GM19238 (cell line): ENCODE measurements around the gene HCFC1.
A peak's percentile ranks its signal among the peaks of the same experiment; 100 is the strongest.

ENCODE experiments used
- DNase-seq: peaks from one replicate; pipeline ENCODE4 v3.0.0; 2011; ENCODE audit warnings: low spot score; ENCODE audit not compliant: insufficient read length

Gene HCFC1

DNA sequence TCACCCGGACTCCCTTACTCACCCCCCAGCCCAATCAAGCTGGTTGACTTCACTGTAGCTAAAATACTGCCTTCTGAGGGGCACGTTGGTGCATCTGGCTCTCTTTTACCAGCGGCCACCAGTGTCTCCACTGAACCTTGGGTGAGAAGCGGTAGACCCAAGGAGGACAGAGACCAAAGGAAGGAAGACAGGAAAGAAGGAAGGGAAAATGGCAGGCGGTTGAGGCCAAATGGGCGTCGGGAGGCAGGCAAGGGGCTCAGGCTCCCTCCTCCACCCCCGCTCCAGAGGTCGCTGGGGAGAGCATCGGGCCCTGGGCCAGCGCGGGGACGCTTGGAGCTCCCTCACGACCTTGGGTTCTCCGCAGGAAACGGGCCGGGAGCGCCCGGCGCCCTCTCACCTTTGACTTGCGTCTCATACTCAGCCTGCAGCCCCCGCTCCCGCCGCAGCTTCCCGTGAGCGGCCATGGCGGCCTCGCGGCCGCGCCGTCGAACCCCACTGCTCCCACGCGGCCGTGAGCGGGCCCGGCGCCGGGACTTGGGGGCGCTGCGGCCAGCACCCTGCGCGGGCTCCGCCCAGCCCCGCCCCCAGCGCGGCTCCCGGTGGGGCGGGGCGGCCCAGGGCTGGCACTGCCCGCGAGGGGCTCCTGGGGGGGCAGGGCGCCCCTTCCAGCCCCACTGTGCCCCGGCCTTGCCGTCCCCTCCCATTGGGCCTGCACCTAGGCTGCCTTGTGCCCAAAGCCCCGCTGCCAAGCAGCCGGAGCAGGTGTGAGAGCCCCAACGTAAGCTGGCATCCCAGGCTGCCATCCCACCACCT, 45.7 kb downstream of the HCFC1 start, which contains the start of gene ARHGAP4:
Gene ARHGAP4, minus strand, starts transcription at position 526 of the 813 bp plus-strand sequence. Its CDS starts 62 bp downstream, at position 464.
- no peak for DNase-seq

DNA sequence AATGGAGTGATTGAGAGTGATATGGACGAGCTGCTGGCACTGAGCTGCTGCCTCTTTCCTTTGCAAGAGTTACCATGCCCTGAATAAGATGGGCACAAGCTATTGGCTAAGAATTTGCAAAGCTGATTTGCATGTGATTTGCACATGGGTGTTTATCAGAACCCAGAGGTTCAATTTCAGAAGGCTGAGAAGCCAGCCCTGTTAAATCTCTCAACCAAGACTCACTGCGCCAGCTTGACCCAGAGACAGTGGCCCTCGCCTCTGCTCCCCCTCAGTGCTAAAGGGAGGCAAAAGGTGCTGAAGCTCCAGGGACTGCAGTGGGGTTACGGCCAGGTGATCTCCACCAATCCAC, 46.3 kb downstream of the HCFC1 start:
- DNase-seq, result peak; percentile 35

DNA sequence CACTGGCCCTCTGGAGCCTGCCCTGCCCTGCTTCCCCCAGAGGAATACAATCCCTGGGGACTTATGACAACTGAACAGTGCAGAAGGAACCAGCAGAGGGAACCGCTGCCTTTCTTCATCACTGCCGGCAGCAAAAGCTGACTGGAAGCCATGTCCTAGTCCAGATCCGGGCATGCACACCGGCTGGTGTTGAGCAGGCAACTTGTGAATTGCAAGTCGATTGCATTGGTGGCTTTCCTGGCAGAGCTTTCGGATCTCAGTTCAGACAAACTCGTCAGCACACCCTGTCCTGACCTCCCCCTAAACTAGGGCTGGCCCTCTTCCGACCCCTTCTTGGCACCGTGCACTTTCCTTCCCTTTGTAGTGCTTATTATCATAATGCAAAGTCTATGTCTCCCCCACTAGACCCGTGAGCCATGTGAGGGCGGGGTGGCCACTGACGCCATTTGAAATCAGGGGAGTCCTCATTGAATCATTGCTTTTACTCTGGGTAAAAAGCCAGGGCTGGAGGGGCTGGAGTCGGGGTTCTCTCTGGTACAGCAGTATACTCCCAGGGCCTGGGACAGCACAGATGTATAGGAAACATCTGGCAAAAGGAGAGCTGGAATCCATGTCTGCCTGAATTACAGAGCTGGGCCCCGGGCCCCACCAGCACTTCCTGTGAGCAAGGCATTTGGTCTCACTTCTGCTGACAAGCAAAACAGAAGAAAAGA, 47.3 kb downstream of the HCFC1 start:
- peak; percentile 54 for DNase-seq

DNA sequence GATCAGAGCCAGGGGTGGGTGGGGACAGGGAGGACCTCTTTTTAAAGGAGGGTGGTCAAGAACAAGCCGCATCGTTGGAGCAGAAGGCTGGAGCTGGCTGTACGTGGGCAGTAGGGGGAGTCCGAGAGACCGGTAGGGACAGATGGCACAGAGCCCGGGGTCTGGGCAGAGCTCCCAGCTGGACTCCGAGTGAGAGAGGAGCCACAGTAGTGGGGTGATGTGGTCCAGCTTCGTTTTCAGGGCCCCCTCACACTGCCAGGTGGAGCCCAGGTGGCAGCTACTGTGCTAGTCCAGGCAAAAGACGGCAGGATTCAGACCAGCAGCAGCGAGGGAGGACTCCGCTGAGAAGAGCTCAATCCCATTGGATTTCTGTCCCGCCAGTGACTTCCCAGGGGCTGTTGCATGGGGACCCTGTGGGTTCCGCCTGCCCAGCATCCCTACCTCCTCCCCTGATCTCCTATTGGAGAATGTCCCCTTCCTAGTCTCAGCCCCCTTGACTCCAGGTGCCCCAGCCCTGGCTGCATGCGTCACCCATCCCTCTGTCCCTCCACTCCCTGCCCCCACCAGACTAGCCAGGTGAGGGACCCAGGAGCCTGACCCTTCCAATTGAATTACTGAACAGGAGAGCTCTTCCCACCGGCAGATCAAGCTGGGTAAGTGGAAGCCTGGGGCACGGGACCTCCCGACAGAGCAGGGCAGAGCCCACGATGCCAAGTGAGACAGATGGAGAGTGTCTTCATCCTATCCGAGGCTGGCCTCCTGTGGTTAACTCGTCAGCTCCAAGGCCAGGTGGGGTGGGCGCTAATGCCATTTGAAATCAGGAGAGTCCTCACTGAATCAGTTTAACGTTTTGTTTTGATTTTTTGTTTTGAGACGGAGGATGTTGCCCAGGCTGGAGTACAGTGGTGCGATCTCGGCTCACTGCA, 48.4 kb downstream of the HCFC1 start:
- DNase-seq, result no peak

DNA sequence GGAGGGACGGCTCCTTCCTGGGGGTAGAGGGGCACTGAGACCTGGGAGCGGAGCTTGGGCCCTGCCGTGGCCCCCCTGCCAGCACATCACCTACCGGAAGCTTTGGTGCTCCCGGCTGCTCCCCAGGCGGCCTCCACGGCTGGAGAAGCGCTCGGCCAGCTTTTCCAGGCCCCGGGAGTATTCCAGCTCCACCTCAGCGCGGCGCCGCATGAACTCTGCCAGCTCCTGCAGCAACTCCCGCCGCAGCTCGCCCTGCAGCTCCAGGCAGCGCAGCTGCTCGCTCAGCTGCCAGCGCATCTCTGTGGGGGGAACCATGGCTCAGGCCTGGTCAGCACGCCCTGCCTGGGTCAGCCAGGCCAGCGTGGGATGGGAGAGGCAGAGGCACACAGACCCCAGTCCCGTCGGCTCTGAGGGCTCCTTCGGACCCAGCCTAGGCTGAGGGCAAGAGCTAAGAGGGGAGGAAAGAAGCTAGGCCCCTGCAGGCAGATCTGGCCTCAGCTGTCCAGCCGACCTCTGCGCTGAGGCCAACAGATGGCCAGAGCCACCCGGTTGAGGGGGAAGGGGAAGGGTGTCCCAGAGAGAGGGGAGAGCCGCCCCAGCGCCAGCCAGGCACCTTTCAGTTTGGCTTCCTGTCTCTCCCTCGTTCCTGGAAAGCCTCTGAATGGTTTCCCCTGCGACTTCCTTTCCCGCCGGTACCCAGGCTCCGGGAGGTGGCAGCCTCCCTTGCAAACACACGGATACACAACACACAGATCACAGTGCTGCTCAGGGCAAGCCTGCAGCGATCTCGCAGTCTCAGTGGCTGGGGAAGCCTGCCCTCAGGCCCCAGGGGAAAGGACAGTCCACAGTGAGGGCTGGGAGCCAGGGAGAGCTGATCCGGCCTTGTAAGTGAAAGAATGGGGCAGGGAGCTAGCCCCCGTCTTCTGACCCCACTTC, 49.8 kb downstream of the HCFC1 start:
- no peak for DNase-seq

DNA sequence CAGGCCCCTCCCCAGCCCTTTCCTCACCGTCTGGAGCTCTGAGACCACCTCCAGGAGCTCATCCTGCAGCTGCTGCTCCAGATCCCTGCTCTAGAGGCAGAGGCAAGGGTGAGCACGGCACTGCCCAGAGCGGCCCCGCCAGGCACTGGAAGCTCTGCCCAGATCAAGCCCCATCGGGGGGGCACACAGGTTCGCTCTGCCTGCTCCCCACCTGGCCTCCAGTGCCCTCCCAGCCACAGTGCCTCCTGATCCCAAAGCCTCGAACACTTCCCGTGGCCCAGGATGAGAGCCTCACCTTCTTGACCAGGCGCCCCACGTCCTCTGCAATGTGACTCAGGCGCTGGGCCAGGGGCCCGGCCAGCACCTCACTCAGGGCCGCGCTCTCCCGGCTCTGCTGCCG, 50.5 kb downstream of the HCFC1 start:
- DNase-seq, result no peak

DNA sequence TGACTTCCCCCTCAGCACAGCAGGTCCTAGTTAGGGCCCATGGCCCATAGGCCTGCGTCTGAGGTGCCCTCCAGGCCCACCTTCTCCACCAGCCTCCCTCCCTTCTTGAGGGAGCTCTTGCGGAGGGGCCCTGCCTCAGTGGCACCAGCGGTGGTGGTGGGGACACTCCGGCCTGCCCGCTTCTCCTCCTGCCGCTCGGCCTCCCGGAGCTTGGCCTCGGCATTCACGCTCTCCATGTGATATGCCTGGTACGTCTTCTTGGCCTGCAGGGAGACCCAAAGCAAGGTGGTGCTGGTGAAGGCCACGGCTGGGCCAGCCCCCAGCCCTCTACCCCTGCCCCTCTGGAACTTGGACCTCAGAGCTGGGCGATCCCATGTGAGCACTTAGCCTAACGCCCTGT, 51.1 kb downstream of the HCFC1 start:
- DNase-seq, result no peak

DNA sequence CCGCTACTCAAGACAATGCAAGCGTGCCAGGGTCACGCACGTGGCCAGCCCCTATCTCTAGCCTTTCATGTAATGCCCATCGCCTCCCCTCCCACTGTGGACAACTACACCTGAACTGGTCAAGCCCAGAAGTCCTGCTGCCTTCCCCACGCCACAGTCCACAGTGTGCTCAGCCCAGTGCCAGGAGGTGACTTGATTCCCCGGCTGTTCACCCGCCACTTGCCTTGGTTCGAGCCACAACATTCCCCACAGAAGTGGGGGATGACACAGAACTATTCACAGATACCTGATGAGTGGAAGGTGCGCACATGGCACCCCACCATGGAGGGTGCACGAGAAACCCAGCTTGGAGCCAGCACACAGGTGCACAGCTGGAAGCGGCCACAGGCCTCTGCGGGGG, 52.3 kb downstream of the HCFC1 start:
- no peak for DNase-seq

DNA sequence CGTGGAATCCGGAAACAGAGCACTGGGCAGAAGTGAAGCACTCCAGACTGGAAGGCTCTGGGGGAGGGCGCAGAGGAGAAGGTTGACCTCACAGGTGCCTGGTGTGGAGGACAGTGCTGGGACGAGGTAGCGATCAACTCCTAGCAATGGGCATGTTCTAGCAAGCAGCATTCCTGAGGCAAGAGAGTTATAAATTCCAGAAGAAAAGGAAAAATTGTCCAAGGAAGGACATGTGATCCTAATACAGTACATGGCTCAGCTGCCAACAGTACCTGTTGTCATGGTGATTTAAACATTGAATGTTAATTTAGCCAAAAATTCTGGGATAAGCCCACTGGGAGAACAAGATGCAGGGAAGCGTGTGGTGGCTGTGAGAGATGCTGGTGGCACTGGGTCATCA, 53.7 kb downstream of the HCFC1 start:
- DNase-seq, result no peak

DNA sequence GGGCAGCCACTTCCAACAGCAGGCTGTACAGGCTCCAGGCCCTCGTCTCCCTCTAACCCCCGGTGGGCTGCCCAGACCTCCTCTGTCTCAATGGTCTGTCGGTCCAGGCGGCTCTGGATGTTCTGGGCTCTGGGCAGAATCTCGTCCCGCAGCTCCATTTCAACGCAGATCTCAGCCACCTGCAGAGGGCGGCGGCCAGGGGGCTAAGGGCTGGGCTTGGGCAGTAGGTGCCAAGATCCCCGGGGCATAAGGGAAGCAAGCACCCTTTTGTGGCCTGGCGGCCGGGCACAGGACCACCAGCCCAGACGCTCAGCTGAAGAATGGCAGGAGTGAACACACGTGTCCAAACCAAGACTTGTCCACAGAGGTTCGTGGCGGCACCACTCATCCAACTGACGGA, 57.9 kb downstream of the HCFC1 start:
- no peak for DNase-seq

DNA sequence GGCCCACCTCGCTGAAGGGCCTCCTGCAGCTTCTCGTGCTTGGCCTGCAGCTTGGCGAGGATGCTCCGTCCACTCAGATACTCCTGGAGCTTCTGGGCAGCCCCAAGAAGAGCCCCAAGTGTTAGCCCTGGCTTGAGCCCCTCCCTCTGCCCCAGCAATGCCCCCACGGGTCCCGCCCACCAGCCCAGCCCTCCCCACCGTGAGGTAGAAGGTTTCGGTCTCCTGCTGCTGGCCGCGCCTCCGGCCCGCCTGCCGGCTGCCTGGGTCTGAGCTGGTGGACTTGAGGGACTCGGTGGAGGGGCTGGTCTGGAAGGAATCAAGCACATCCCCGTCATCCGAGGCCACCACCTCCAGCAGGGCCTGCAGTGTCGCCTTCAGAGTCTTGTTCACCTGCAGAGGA, 58.4 kb downstream of the HCFC1 start:
- DNase-seq, result no peak

DNA sequence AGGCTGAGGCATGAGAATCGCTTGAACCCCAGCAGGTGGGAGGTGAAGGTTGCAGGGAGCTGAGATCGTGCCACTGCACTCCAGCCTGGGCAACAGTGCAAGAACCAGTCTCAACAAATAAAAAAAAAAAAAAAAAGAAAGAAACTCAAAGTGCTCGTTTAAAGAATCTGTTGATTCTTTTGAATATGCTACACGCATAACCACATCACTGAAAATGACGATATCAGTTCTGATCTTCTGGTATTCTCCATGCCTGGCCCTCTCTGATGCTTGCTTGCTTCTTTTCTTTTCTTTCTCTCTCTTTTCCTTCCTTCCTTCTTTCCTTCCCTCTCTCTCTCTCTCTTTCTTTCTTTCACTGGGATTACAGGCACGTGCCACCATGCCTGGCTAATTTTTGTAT, 59.8 kb downstream of the HCFC1 start:
- no peak for DNase-seq

DNA sequence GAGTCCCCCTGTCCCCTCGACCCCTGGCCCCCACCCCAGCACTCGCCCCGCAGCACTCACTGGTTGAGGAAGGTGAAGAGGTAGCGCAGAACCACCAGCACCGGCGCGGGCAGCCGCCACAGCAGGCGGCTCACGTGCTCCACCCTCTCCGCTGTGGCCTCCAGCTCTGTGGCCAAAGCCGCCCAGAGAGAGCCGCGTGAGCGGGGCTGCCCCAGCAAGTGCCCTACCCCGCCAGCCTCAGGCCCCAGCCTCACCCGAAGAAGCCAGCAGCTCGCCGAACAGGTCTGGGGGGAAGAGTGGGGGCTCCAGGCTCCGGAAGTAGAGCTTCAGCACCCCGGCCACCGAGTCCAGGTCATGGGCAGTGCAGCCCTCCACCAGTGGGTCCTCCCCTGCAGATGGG, 61.2 kb downstream of the HCFC1 start:
- DNase-seq, result no peak

DNA sequence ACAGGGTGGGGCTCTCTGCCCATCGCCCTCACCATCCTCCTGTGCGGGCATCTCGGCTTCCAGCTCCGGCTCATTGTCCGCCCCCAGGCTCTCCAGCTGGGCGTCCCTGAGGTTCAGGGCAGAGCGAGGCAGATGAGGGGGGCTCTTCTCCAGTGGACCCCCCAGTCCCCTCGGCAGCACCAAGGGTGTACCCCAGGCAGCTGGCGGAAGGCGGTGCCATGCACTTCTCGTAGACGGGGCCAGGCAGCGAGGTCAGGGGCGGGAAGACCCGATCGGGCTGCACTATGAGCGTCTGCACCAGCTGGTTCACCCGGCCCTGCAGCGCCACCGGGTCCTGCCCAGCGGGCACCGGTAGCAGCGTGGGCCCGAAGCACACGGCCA, 61.6 kb downstream of the HCFC1 start:
- no peak for DNase-seq

DNA sequence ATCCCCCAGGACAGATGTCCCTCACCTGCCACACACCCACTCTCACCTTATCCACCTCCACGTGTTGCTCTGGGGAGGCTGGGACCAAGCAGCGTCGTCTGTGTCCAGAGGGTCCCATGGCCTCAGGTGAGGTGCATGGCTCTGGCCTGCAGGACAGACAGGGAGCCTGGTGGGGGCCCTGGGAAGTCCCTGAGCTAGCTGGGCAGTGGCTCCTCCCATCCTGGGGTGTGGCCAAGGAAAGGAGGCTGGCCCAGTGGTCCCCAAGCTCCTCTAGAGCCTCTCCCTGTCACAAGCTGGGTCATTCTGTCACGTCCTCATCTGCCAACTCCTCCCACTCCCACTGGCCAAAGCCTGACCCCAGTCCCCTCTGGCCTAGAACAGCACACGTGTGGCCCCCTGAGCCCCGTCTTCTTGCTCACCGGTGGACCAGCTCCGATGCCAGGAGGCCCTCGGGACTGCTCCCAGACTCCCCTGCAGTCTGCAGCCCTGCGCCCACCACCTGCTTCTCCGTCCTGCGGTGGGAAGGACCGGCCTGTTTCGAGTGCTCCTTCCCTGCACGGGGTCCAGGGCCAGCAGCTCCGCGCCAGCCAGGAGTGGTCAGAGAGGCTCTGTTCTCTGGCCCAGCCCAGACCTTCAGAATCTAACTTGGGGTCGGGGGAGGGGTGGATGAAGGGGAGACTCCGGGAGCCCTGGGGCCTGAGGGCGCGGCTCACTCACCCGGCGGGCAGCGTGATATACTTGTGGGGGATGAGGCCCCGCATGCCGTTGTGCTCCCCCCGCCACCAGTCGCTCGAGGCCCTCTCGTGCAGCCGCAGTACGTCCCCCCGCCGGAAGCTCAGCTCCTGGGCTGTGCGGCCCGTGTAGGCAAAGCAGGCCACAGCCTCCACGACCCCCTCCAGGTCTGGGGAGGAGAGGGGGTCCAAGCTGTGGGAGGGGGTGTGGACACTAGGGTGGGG, 62.3 kb downstream of the HCFC1 start:
- peak; percentile 41 for DNase-seq

DNA sequence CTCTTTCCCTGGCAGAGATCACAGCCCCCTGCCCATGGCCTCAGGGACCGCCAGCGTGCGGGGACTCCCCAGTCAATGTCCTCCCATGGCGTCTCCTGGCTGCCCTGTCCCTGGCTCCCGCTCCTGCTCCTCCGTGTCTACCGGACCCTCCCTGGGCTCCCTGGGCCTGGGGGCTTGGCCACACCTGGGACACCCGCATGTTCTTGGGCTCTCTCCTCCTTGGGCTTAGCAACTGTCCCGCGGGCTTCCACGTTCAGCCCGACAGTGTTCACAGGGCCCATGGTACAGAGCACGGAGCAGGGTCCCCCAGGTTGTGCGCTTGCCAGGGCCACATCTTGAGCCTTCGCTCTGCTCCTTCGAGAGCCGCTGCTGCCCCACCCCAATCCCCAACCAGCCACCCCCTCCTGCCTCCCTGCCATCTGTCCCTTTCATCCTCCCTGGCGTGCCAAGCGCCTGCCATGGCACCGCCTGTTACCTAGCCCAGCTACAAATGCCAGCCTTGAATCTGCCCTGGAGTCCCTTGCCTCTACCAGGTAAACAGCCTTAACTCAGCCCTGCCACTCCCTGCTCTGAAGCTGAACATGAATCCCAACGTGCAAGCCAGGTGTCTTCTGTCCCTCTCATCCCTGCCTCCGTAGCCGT, 63.3 kb downstream of the HCFC1 start:
- DNase-seq, result no peak

DNA sequence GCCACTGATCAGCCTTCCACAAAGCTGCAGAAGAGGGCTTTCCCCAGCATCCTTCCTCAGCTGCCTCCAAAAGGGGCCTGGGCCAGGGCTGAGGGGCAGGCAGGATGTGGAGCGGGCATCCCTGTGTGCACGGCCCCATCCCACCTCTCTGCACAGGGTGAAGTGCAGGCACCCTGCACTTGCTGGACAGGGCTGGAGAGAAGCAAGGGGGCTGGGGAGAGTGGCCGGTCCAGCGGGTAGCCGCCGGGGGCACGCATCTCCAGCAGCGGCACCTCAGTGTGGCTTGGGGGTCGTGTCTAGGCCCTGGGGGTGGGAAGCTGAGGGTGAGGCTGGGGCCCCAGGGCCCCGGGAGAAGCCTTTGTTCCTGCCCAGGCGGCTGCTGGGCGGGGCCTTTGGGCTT, 64.2 kb downstream of the HCFC1 start:
- DNase-seq, result no peak

DNA sequence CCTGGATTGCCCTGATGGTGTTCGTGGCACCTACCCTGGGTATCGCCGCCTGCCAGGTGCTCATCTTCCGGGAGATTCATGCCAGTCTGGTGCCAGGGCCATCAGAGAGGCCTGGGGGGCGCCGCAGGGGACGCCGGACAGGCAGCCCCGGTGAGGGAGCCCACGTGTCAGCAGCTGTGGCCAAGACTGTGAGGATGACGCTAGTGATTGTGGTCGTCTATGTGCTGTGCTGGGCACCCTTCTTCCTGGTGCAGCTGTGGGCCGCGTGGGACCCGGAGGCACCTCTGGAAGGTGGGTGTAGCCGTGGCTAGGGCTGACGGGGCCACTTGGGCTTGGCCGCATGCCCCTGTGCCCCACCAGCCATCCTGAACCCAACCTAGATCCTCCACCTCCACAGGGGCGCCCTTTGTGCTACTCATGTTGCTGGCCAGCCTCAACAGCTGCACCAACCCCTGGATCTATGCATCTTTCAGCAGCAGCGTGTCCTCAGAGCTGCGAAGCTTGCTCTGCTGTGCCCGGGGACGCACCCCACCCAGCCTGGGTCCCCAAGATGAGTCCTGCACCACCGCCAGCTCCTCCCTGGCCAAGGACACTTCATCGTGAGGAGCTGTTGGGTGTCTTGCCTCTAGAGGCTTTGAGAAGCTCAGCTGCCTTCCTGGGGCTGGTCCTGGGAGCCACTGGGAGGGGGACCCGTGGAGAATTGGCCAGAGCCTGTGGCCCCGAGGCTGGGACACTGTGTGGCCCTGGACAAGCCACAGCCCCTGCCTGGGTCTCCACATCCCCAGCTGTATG, 65.3 kb downstream of the HCFC1 start:
- DNase-seq, result no peak
